ENCODE measurements around the gene CCDC122. TPM values are rescaled to one million over a fixed set of nuclear protein-coding genes. Genes with fewer than 3 reads are reported as not detected.

Gene CCDC122
- total RNA-seq, 2 experiments from 2014 or later = 1.6 to 2.1 TPM

DNA sequence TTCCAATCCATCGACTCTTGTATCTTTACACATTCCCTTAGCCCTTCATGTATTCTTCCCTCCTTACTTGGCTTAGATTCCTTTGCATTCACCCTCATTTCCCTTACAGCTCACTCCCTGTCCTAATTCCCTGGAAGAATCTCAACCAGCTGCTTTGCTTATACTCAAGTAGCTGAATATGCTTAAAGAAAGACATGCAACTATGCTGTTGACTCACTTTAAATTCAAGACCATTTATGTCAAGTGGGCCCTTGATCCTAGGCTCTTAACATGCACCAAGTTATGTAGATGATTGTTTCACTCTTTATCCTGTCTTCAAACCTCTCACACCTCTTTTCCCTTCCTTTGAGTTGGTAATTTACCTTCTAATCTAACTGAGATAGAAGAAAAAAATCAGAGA lies 7.4 kb downstream of the CCDC122 start:
- H3K27ac Mint-ChIP-seq = no peak overlapping the region
- ATAC-seq (no peak), DNase-seq (no peak)
- peaks cover 2% of the 10 kb centered on the region for H3K36me3 Mint-ChIP-seq (ENCODE audit: low read depth)
- CTCF ChIA-PET = no interaction called here
- no peak overlapping the region for H3K4me3 Mint-ChIP-seq
- H3K27me3 Mint-ChIP-seq = no peaks in the 10 kb centered on the region
- intact Hi-C loops (cut with micrococcal nuclease) = loop anchor here (10.0 kb wide), 1 partner anchor 897 kb away; no protein-coding TSS in a partner anchor
- TF ChIP-seq, protein P1, sequence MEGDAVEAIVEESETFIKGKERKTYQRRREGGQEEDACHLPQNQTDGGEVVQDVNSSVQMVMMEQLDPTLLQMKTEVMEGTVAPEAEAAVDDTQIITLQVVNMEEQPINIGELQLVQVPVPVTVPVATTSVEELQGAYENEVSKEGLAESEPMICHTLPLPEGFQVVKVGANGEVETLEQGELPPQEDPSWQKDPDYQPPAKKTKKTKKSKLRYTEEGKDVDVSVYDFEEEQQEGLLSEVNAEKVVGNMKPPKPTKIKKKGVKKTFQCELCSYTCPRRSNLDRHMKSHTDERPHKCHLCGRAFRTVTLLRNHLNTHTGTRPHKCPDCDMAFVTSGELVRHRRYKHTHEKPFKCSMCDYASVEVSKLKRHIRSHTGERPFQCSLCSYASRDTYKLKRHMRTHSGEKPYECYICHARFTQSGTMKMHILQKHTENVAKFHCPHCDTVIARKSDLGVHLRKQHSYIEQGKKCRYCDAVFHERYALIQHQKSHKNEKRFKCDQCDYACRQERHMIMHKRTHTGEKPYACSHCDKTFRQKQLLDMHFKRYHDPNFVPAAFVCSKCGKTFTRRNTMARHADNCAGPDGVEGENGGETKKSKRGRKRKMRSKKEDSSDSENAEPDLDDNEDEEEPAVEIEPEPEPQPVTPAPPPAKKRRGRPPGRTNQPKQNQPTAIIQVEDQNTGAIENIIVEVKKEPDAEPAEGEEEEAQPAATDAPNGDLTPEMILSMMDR (IDR thresholded peaks at IDR 0.05) = no peak
- no peaks in the 10 kb centered on the region for H3K9me3 Mint-ChIP-seq
- POLR2A ChIA-PET = no interaction called here
- H3K4me1 Mint-ChIP-seq (ENCODE audit: low read depth) = peaks cover 2% of the 10 kb centered on the region

DNA sequence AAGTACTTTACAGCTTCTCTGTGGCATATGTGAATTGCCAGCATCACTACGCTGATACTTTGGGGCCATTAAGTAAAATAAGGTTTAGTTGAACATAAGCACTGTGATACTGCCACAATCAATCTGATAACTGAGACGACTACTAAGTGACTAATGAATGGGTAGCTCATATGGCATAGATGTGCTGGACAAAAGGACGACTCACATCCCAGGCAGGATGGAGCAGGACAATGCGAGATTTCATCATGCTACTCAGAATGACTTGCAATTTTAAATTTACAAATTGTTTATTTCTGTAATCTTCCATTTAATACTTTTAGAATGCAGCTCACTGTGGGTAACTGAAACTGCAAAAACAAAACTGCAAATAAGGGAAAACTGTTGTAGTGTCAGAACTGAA lies 13.6 kb downstream of the CCDC122 start:
- Mint-ChIP-seq H3K4me1 (ENCODE audit: low read depth) (no peaks in the 10 kb centered on the region), H3K36me3 (ENCODE audit: low read depth) (peaks cover 4% of the 10 kb centered on the region), H3K27me3 (no peaks in the 10 kb centered on the region), H3K9me3 (no peaks in the 10 kb centered on the region), H3K4me3 (no peak overlapping the region), H3K27ac (no peak overlapping the region)
- no peak for DNase-seq
- intact Hi-C loops (cut with micrococcal nuclease) = no loop called here
- ChIA-PET POLR2A (no interaction called here), CTCF (interaction anchor here (1.0 kb wide), 1 partner anchor 896 kb away, joined by 3 read pairs; no protein-coding TSS in a partner anchor)
- no peak for ATAC-seq
- TF ChIP-seq, protein P1 (IDR thresholded peaks at IDR 0.05) = no peak

DNA sequence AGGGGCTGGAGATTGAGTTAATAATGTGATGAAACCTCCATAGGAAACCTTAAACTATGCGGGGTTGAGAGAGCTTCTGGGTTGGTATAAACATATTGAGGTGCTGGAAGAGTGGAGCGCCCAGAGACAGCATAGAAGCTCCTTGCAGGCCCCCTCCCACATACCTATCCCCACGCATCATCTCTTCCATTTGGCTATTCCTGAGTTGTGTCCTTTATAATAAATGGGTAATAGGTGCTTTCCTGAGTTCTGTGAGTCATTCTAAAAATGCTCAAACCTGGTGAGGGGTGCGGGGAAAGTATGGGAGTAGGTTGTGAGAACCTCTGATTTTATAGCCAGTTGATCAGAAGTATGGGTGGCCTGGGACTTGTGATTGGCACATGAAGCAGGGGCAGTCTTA lies 14.6 kb downstream of the CCDC122 start:
- Mint-ChIP-seq H3K27ac (no peak overlapping the region), H3K9me3 (no peaks in the 10 kb centered on the region), H3K27me3 (no peaks in the 10 kb centered on the region), H3K36me3 (ENCODE audit: low read depth) (peaks cover 4% of the 10 kb centered on the region), H3K4me3 (no peak overlapping the region), H3K4me1 (ENCODE audit: low read depth) (no peaks in the 10 kb centered on the region)
- ChIA-PET POLR2A (no interaction called here), CTCF (no interaction called here)
- DNase-seq (no peak), ATAC-seq (no peak)
- intact Hi-C loops (cut with micrococcal nuclease) = no loop called here
- TF ChIP-seq, protein P1 (IDR thresholded peaks at IDR 0.05) = no peak

DNA sequence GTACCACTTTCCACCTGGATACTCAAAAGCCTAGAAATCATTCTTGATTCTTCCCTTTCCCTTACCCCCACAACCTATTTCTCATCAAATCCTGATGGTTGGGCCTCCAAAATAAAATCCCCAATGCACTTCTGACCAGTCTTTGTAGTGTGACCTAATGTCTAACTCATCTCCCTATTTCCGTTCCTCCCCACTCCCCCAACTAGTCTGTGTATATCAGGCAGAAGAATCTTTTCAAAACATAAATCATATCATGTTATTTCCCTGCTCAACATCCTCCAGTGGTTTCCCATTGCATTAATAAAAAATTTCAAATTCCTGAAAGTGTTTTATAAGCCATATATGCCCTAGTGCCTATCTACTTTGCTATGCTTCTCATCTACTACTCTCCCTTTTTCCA lies 17.7 kb downstream of the CCDC122 start:
- intact Hi-C loops (cut with micrococcal nuclease) = no loop called here
- Mint-ChIP-seq H3K27ac (no peak overlapping the region), H3K4me3 (no peak overlapping the region), H3K27me3 (no peaks in the 10 kb centered on the region), H3K9me3 (no peaks in the 10 kb centered on the region), H3K4me1 (ENCODE audit: low read depth) (no peaks in the 10 kb centered on the region), H3K36me3 (ENCODE audit: low read depth) (peaks cover 4% of the 10 kb centered on the region)
- CTCF ChIA-PET = no interaction called here
- TF ChIP-seq, protein P1 (IDR thresholded peaks at IDR 0.05) = no peak
- POLR2A ChIA-PET = no interaction called here
- ATAC-seq (no peak), DNase-seq (no peak)

DNA sequence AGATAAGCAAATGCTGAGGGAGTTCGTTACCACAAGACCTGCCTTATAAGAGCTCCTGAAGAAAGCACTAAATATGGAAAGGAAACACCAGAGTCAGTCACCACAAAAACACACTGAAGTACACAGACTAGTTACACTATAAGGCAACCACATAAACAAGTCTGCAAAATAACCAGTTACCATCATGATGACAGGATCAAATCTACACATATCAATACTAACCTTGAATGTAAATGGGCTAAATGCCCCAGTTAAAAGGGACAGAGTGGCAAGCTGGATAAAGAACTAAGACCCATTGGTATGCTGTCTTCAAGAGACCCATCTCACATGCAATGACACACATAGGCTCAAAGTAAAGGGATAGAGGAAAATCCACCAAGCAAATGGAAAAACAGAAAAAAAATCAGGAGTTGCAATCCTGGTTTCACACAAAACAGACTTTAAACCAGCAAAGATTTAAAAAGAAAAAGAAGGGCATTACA lies 26.6 kb downstream of the CCDC122 start:
- ChIA-PET CTCF (no interaction called here), POLR2A (no interaction called here)
- DNase-seq (no peak), ATAC-seq (no peak)
- TF ChIP-seq, protein P1 (IDR thresholded peaks at IDR 0.05) = no peak
- Mint-ChIP-seq H3K36me3 (ENCODE audit: low read depth) (peaks cover 41% of the 10 kb centered on the region), H3K9me3 (peaks cover 51% of the 10 kb centered on the region), H3K27ac (no peak overlapping the region), H3K4me3 (no peak overlapping the region), H3K27me3 (peaks cover 2% of the 10 kb centered on the region), H3K4me1 (ENCODE audit: low read depth) (no peaks in the 10 kb centered on the region)
- intact Hi-C loops (cut with micrococcal nuclease) = no loop called here
